Mononuclear cell (primary cell): Measurements from ENCODE around the gene FGFRL1. TPM values are rescaled to one million over a fixed set of nuclear protein-coding genes. Genes with fewer than 3 reads are reported as not detected.
"Not testable (repeated sequence)": the region's sequence is repeated elsewhere in the genome, so short reads cannot be mapped to it uniquely, and the experiment has no call there.

Experiments used
- H3K27me3 ChIP-seq: 2 replicates; pipeline ENCODE4 v1.6.0; 2011; ENCODE audit warnings: low read length, control low read depth; ENCODE audit not compliant: insufficient read depth
- H3K4me1 ChIP-seq: 2 replicates; pipeline ENCODE4 v1.5.1; 2011; ENCODE audit warnings: mild to moderate bottlenecking, low read length, control low read depth; ENCODE audit not compliant: insufficient read depth
- H3K4me3 ChIP-seq: 2 replicates; pipeline ENCODE4 v1.5.1; 2011; ENCODE audit warnings: mild to moderate bottlenecking, low read length, moderate library complexity
- H3K9me3 ChIP-seq: 2 replicates; pipeline ENCODE4 v1.5.1; 2011; ENCODE audit warnings: low read depth, mild to moderate bottlenecking, control low read depth, low read length
- total RNA-seq: library from RNA; depleted of rRNA; stranded (reverse); fragments of >200 nt; gene quantifications from one replicate; pipeline ENCODE4 v1.2.3, GENCODE V29; 2012

The FGFRL1 gene
- total RNA-seq, 1 donor, result 5.8 TPM

- Histone ChIP-seq H3K27me3 (peaks cover 3% of the 10 kb centered on the region), H3K9me3 (no peaks in the 10 kb centered on the region), H3K4me3 (no peak overlapping the region), H3K4me1 (peaks cover 9% of the 10 kb centered on the region)
Measured at GRCh38 chr4:1041147-1041935, 29.9 kb downstream of the FGFRL1 start.

- H3K4me3 ChIP-seq, result no peak overlapping the region
- H3K4me1 ChIP-seq, result peaks cover 9% of the 10 kb centered on the region
- H3K9me3 ChIP-seq, result no peaks in the 10 kb centered on the region
- peaks cover 3% of the 10 kb centered on the region for H3K27me3 ChIP-seq
Measured at GRCh38 chr4:1041936-1042330, 30.5 kb downstream of the FGFRL1 start.

GRCh38 chr4:1042352-1043055, 31.1 kb downstream of the FGFRL1 start:
- Histone ChIP-seq H3K9me3 (no peaks in the 10 kb centered on the region), H3K4me3 (no peak overlapping the region), H3K4me1 (peaks cover 9% of the 10 kb centered on the region), H3K27me3 (peaks cover 3% of the 10 kb centered on the region)

- H3K27me3 ChIP-seq, result peaks cover 3% of the 10 kb centered on the region
- H3K4me1 ChIP-seq, result peaks cover 9% of the 10 kb centered on the region
- no peak overlapping the region for H3K4me3 ChIP-seq
- no peaks in the 10 kb centered on the region for H3K9me3 ChIP-seq
Measured at GRCh38 chr4:1043162-1043561, 31.7 kb downstream of the FGFRL1 start.

GRCh38 chr4:1043651-1044468, 32.4 kb downstream of the FGFRL1 start:
- peaks cover 3% of the 10 kb centered on the region for H3K27me3 ChIP-seq
- no peak overlapping the region for H3K4me3 ChIP-seq

GRCh38 chr4:1044469-1045192, 33.2 kb downstream of the FGFRL1 start:
- peaks cover 3% of the 10 kb centered on the region for H3K27me3 ChIP-seq

More at GRCh38 chr4:1043651-1044468, 32.4 kb downstream of the FGFRL1 start:
- Histone ChIP-seq H3K9me3 (no peaks in the 10 kb centered on the region), H3K4me1 (peaks cover 9% of the 10 kb centered on the region)

GRCh38 chr4:1045193-1045594, 33.8 kb downstream of the FGFRL1 start:
- Histone ChIP-seq H3K4me1 (peaks cover 9% of the 10 kb centered on the region), H3K4me3 (no peak overlapping the region), H3K9me3 (no peaks in the 10 kb centered on the region), H3K27me3 (peaks cover 3% of the 10 kb centered on the region)

More at GRCh38 chr4:1044469-1045192, 33.2 kb downstream of the FGFRL1 start:
- peaks cover 9% of the 10 kb centered on the region for H3K4me1 ChIP-seq
- H3K4me3 ChIP-seq, result no peak overlapping the region
- H3K9me3 ChIP-seq, result no peaks in the 10 kb centered on the region

GRCh38 chr4:1045595-1046201, 34.3 kb downstream of the FGFRL1 start:
- Histone ChIP-seq H3K4me1 (peaks cover 9% of the 10 kb centered on the region), H3K27me3 (peaks cover 3% of the 10 kb centered on the region), H3K9me3 (no peaks in the 10 kb centered on the region), H3K4me3 (no peak overlapping the region)

GRCh38 chr4:1046581-1047011, 35.2 kb downstream of the FGFRL1 start:
- not testable (repeated sequence) for H3K4me3 ChIP-seq, H3K9me3 ChIP-seq, H3K4me1 ChIP-seq, H3K27me3 ChIP-seq

- no peaks in the 10 kb centered on the region for H3K9me3 ChIP-seq
- H3K27me3 ChIP-seq, result peaks cover 3% of the 10 kb centered on the region
- no peak overlapping the region for H3K4me3 ChIP-seq
- H3K4me1 ChIP-seq, result peaks cover 9% of the 10 kb centered on the region
Measured at GRCh38 chr4:1047106-1047975, 35.9 kb downstream of the FGFRL1 start.

- no peaks in the 10 kb centered on the region for H3K9me3 ChIP-seq
- no peak overlapping the region for H3K4me3 ChIP-seq
- peaks cover 9% of the 10 kb centered on the region for H3K4me1 ChIP-seq
- H3K27me3 ChIP-seq, result peaks cover 3% of the 10 kb centered on the region
Measured at GRCh38 chr4:1047976-1048772, 36.7 kb downstream of the FGFRL1 start.

GRCh38 chr4:1048773-1049590, 37.6 kb downstream of the FGFRL1 start:
- peaks cover 3% of the 10 kb centered on the region for H3K27me3 ChIP-seq
- H3K4me1 ChIP-seq, result peaks cover 4% of the 10 kb centered on the region
- H3K4me3 ChIP-seq, result no peak overlapping the region
- H3K9me3 ChIP-seq, result no peaks in the 10 kb centered on the region
